K562 (cell line): ENCODE measurements around the gene HPN. TPM values are rescaled to one million over a fixed set of nuclear protein-coding genes. Genes with fewer than 3 reads are reported as not detected.

ENCODE experiments used
- ATAC-seq: fragments of 200-7000 bp; cut with Tn5 transposase; 3 replicates; pipeline ENCODE4 v1.9.1; 2020; ENCODE audit warnings: moderate library complexity
- BruUV-seq: library from RNA; stranded (reverse); fragments of 400-500 nt; replicated peaks from 2 replicates; lab custom pipeline; 2021; lab: Mats Ljungman, UMichigan
- CTCF ChIA-PET: fragments of 300-600 bp; formaldehyde crosslinking; extraction: SDS; loops from one replicate; lab custom pipeline; 2021; ENCODE audit warnings: low intra/inter-chr PET ratio; lab: Yijun Ruan, JAX
- POLR2A ChIA-PET: fragments of 300-600, 350-650 bp; sonication (Branson Sonifier 250); formaldehyde crosslinking; extraction: SDS; loops from one replicate; lab custom pipeline; 2021; ENCODE audit warnings: antibody characterized with exemption, inconsistent platforms; lab: Yijun Ruan, JAX
- DNase-seq, 4 experiments: peaks; one replicate each; pipeline versions ENCODE4 v3.0.0 to v3.0.0-alpha.2; 2011 to 2018; ENCODE audit warnings: low spot score in 3 of 4, mixed read lengths in 3 of 4; ENCODE audit errors: extremely low read depth in 1 of 4
- FAIRE-seq: peaks from 2 replicates; lab custom pipeline; 2011; peaks lifted over from hg19 to GRCh38; lab: Jason Lieb, UNC
- H2AFZ ChIP-seq: 2 replicates; pipeline ENCODE4 v1.6.0; 2011; ENCODE audit warnings: low read depth, low read length, control low read depth, inconsistent platforms
- H3K27ac ChIP-seq: fragments of 200-600 bp; 3 replicates; pipeline ENCODE4 v1.8.0; 2011; ENCODE audit warnings: low read depth, mild to moderate bottlenecking, control low read depth, inconsistent platforms, low read length, moderate library complexity, mixed read lengths; ENCODE audit errors: extremely low read depth
- H3K27me3 ChIP-seq, 2 experiments: fragments of 300-600 bp in 1 of 2; 2 replicates in 1 of 2; 3 replicates in 1 of 2; pipeline versions ENCODE4 v1.6.0 to v1.8.0; 2011; ENCODE audit warnings: inconsistent platforms in 2 of 2, low read length in 2 of 2, mild to moderate bottlenecking in 1 of 2, mixed read lengths in 1 of 2, moderate library complexity in 1 of 2; ENCODE audit not compliant: control insufficient read depth in 2 of 2, insufficient read depth in 2 of 2
- H3K36me3 ChIP-seq: fragments of 300-600 bp; 3 replicates; pipeline ENCODE4 v1.8.0; 2011; ENCODE audit warnings: mild to moderate bottlenecking, low read length, inconsistent platforms; ENCODE audit not compliant: control insufficient read depth, insufficient read depth
- H3K4me1 ChIP-seq, 2 experiments: fragments of 200-600 bp in 1 of 2; replicated peaks in 1 of 2; 2 replicates in 1 of 2; 3 replicates in 1 of 2; pipeline versions ENCODE4 v1.5.1 to v1.8.0; 2011; ENCODE audit warnings: inconsistent platforms in 2 of 2, low read length in 2 of 2, mild to moderate bottlenecking in 1 of 2, mixed read lengths in 1 of 2, moderate library complexity in 1 of 2; ENCODE audit not compliant: control insufficient read depth in 2 of 2, insufficient read depth in 2 of 2
- H3K4me2 ChIP-seq: 2 replicates; pipeline ENCODE4 v1.6.1; 2011; ENCODE audit warnings: low read length, control low read depth, inconsistent platforms, mixed read lengths; ENCODE audit not compliant: insufficient read depth
- H3K4me3 ChIP-seq: fragments of 200-600 bp; sonication (generic), shearing (Covaris generic); 2 replicates; pipeline ENCODE4 v1.5.1; 2016; ENCODE audit warnings: control low read depth, inconsistent platforms
- H3K79me2 ChIP-seq: fragments of 200-600 bp; 3 replicates; pipeline ENCODE4 v1.8.0; 2011; ENCODE audit warnings: low read length, inconsistent platforms; ENCODE audit not compliant: control insufficient read depth, insufficient read depth
- H3K9ac ChIP-seq, 2 experiments: 2 replicates each; pipeline versions ENCODE4 v1.6.0 to v1.6.1; 2011; ENCODE audit warnings: low read depth in 2 of 2, low read length in 2 of 2, control low read depth in 1 of 2, inconsistent platforms in 1 of 2, mild to moderate bottlenecking in 1 of 2, mixed read lengths in 1 of 2; ENCODE audit not compliant: insufficient read depth in 1 of 2
- H3K9me1 ChIP-seq: one replicate; pipeline ENCODE4 v1.6.0; 2011; ENCODE audit warnings: inconsistent platforms, mild to moderate bottlenecking, low read length, moderate library complexity; ENCODE audit not compliant: control insufficient read depth, insufficient read depth
- H3K9me3 ChIP-seq: replicated peaks from 2 replicates; pipeline ENCODE4 v1.5.1; 2011; ENCODE audit warnings: low read depth, low read length, inconsistent platforms; ENCODE audit not compliant: control insufficient read depth, insufficient read depth
- H4K20me1 ChIP-seq: replicated peaks from 2 replicates; pipeline ENCODE4 v1.6.1; 2011; ENCODE audit warnings: low read length, inconsistent platforms, mixed read lengths; ENCODE audit not compliant: control insufficient read depth, insufficient read depth
- CBFB ChIP-seq: sonication (generic); formaldehyde crosslinking; IDR thresholded peaks from 2 replicates; pipeline ENCODE4 v1.4.0; 2020; ENCODE audit warnings: mild to moderate bottlenecking, missing genetic modification reagents
- FOXA3 ChIP-seq, 2 experiments: fragments of 450-650 bp in 1 of 2; sonication (generic) in 1 of 2; formaldehyde crosslinking; IDR thresholded peaks in 1 of 2; conservative IDR thresholded peaks in 1 of 2; 2 replicates each; pipeline versions ENCODE4 v1.4.0 to v1.8.0; 2020 to 2022; ENCODE audit warnings: mild to moderate bottlenecking in 2 of 2, missing genetic modification reagents in 1 of 2
- HSF4 ChIP-seq: fragments of 250-450 bp; sonication (Bioruptor Pico); IDR thresholded peaks from 2 replicates; pipeline ENCODE4 v2.1.2; 2022; ENCODE audit warnings: mild to moderate bottlenecking, moderate library complexity, borderline replicate concordance
- PREB ChIP-seq: sonication (generic); formaldehyde crosslinking; IDR thresholded peaks from 2 replicates; pipeline ENCODE4 v1.8.1; 2023; ENCODE audit warnings: mild to moderate bottlenecking, missing genetic modification reagents
- RAD51 ChIP-seq: fragments of 450-650 bp; IDR thresholded peaks from 2 replicates; pipeline ENCODE4 v1.7.1; 2016; ENCODE audit warnings: low read depth, mild to moderate bottlenecking, borderline replicate concordance
- SRF ChIP-seq, 2 experiments: fragments of 250-450, 450-650 bp in 1 of 2; sonication (Bioruptor Pico) in 1 of 2; sonication (generic) in 1 of 2; formaldehyde crosslinking; IDR thresholded peaks; 2 replicates each; pipeline versions ENCODE4 v1.5.0 to v1.5.1; 2020 to 2022; ENCODE audit warnings: mild to moderate bottlenecking in 1 of 2, missing genetic modification reagents in 1 of 2
- SRSF7 ChIP-seq: fragments of 200-400 bp; formaldehyde crosslinking; optimal IDR thresholded peaks from 2 replicates; pipeline ENCODE3; 2017; ENCODE audit warnings: mild to moderate bottlenecking, low read depth, low read length
- STAT6 ChIP-seq: sonication (generic); formaldehyde crosslinking; IDR thresholded peaks from 2 replicates; pipeline ENCODE4 v1.8.1; 2023; ENCODE audit warnings: mild to moderate bottlenecking, missing genetic modification reagents
- TBP ChIP-seq: optimal IDR thresholded peaks from 2 replicates; pipeline ENCODE3; 2011; ENCODE audit warnings: low read depth, low read length, improper control_type of control experiment
- THRB ChIP-seq: fragments of 450-650 bp; formaldehyde crosslinking; conservative IDR thresholded peaks from 2 replicates; pipeline ENCODE4 v1.4.0; 2022; ENCODE audit warnings: mild to moderate bottlenecking, missing genetic modification characterization
- YBX1 ChIP-seq: fragments of 450-650 bp; IDR thresholded peaks from 2 replicates; pipeline ENCODE4 v1.7.1; 2016; ENCODE audit warnings: mild to moderate bottlenecking
- ZBTB8A ChIP-seq: fragments of 450-650 bp; IDR thresholded peaks from 2 replicates; pipeline ENCODE4 v1.6.1; 2018; ENCODE audit warnings: mild to moderate bottlenecking, moderate library complexity; ENCODE audit not compliant: partially characterized antibody
- ZNF253 ChIP-seq: fragments of 250-450 bp; sonication (Bioruptor Pico); conservative IDR thresholded peaks from 2 replicates; pipeline ENCODE4 v1.6.1; 2021; ENCODE audit warnings: mild to moderate bottlenecking
- WGBS: fragments of 100-300 bp; shearing (Covaris generic); methylation state at CpG from one replicate; pipeline ENCODE4 v1.1.6; 2016; ENCODE audit warnings: low coverage, mixed read lengths; ENCODE audit not compliant: insufficient coverage; ENCODE audit errors: missing lambda C conversion rate; 5-methylcytosine and 5-hydroxymethylcytosine counted together
- in situ Hi-C: fragments of 300-500 bp; cut with MboI; formaldehyde crosslinking; loops from 4 replicates; pipeline ENCODE4 v1.15.0; 2018; ENCODE audit warnings: inconsistent platforms, mixed read lengths
- intact Hi-C: fragments of 100-400 bp; cut with micrococcal nuclease; formaldehyde crosslinking; loops from 2 replicates; pipeline ENCODE4 v1.14.2; 2022
- polyA plus RNA-seq, 8 experiments: library from polyadenylated mRNA; depleted of rRNA in 4 of 8; stranded (reverse) in 5 of 8; unstranded in 3 of 8; fragments of >200 nt; fragmentation: Nextera tagmentation in 2 of 8; fragmentation: Illumina TruSeq in 1 of 8; extraction: Ambion mirVana in 2 of 8; extraction: Trizol in 1 of 8; gene quantifications; 2 replicates each; pipeline versions ENCODE4 v1.2.1 to v1.2.3, GENCODE V29; 2011 to 2014; ENCODE audit warnings: inconsistent platforms in 1 of 8, missing spikeins in 1 of 8
- total RNA-seq, 7 experiments: library from RNA; depleted of rRNA in 6 of 7; stranded (reverse); fragments of >200 nt in 6 of 7; fragmentation: Illumina TruSeq in 2 of 7; extraction: Trizol in 2 of 7; gene quantifications; 2 replicates each; pipeline versions ENCODE4 v1.2.1 to v1.2.3, GENCODE V29; 2011 to 2021; ENCODE audit warnings: low replicate concordance in 1 of 7

HPN gene
- total and polyA plus RNA-seq, 9 of the 15 experiments (the other 6 are each of a cell fraction or from before 2014, with no cell fraction given), result 0.10 to 0.20 TPM; not detected in 7

GRCh38 chr19:35086455-35086854 is 44.9 kb downstream of the HPN start:
- no peak overlapping the region for H3K9ac ChIP-seq
- peaks cover 3 to 24% of the 10 kb centered on the region in 2 experiments; a peak in 3 of 5 replicates for H3K4me1 ChIP-seq
- no peak for FAIRE-seq
- TF ChIP-seq THRB (CRISPR knock-in tag) (no peak), HSF4 (no peak), STAT6 (CRISPR knock-in tag) (no peak), SRF (CRISPR knock-in tag; IDR thresholded peaks at IDR 0.05) (no peak), ZBTB8A (no peak), RAD51 (no peak), ZNF253 (CRISPR knock-in tag) (no peak), FOXA3 (CRISPR knock-in tag; conservative IDR thresholded peaks at IDR 0.05 in 1 of 2, IDR thresholded peaks at IDR 0.05 in 1 of 2) (no peak), PREB (no peak), TBP (no peak), CBFB (CRISPR knock-in tag) (no peak), SRSF7 (no peak), YBX1 (no peak)

More at GRCh38 chr19:35086455-35086854, 44.9 kb downstream of the HPN start:
- no peak overlapping the region for H3K27ac ChIP-seq
- DNase-seq (no peak), ATAC-seq (no peak)
- H3K79me2 ChIP-seq, result no peaks in the 10 kb centered on the region
- ChIA-PET CTCF (no interaction called here), POLR2A (interaction anchor here (1.0 to 1.4 kb wide), 3 partner anchors 12 to 231 kb away, joined by 3 to 5 read pairs (median 3); no protein-coding TSS in a partner anchor)
- H3K27me3 ChIP-seq, result peaks cover 0 to 4% of the 10 kb centered on the region in 2 experiments; a peak in 1 of 5 replicates
- H2AFZ ChIP-seq, result peak overlapping the region; percentile 14; the same call in 1 of the 2 replicates
- BruUV-seq, result no TSS peak
- no peaks in the 10 kb centered on the region for H4K20me1 ChIP-seq
- no peak overlapping the region for H3K4me2 ChIP-seq
- intact Hi-C loops (no loop called here), in situ Hi-C loops (no loop called here)
- H3K9me1 ChIP-seq, result no peaks in the 10 kb centered on the region
- no peaks in the 10 kb centered on the region for H3K36me3 ChIP-seq
- 32% methylated on average over 8 of the region's 8 CpGs for WGBS
- H3K9me3 ChIP-seq, result no peaks in the 10 kb centered on the region
- H3K4me3 ChIP-seq, result no peak overlapping the region
